GM10847 (cell line): ENCODE measurements around the gene RACK1.

Experiments used
- POLR2A ChIP-seq: IDR thresholded peaks from 2 replicates; pipeline ENCODE4 v1.6.1; 2011; ENCODE audit not compliant: insufficient read length; ENCODE audit errors: extremely low read depth

RACK1 gene

DNA sequence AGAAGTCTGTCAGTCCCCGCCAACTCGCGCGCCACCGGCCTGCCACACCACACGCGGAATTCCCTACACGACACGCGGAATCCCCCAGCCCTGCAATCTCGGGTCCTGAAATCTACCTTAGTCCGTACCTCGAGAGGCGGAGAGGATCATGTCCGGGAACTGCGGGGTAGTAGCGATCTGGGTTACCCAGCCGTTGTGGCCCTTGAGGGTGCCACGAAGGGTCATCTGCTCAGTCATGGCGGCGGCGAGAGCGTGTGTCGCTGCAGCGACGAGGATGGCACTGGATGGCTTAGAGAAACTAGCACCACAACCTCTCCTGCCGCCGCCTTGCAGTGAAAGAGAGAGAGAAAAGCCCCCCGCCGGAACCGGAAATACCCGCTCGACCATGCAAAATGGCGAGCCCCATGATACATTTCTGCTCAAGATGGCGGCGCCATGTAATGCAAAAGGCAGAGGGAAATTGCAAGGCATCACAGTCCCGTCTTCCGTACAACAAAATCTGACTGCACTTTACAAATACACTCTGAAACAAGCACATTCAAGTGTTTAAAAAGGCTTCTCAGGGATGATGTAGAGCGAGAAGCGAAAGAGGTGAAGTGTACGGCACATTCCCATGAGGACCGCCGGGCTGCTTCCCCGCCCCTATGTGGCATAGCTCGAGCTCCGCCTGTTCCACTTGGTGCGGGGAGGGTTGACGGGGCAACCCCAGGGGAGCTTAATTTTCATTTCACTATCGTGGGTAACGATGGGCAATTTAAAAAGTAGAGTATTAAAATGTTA, at the start of gene RACK1:
RACK1 (minus strand) TSS at position 343 of the 780 bp plus-strand sequence; CDS start at position 237, 106 bp downstream.
- peak; percentile 91 for TF ChIP-seq POLR2A

DNA sequence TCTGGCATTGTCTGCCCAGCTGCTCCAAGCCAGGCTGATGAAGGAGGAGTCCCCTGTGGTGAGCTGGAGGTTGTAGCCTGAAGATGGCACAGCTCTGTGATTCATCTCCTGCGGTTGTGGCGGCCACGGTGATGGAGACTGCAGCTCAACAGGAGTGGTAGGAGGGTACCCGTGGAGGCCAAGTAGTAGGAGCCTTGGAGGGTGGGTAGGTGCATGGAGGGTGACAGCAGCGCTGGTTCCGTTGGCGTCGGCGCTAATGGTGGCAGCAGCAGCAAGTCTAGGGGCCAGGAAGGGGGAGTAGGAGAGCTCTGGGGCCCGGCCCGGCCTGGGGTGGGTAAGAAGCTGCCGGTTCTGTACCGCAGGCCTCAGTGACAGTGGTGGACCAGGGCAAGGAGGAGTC, 39.6 kb upstream of the RACK1 start:
- no peak for TF ChIP-seq POLR2A

DNA sequence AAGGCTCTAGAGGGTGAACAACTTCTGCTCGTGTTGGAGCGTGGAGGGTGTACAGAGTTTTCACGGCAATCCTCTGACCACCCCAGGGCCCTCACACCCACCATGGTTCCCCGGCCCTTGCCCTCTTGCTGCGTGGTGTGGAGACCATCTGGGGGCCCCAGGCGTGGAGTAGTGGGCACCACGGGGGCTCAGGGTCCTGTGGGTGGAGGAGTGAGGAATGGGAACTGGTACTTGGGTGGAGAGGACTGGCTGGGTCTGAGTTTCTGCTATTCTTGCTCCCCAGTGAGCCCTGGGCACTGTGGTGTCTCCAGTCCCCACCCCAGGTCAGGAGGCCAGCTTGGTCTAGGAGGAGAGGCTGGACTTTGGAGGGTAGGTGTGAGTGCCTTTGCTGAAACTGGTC, 39.2 kb upstream of the RACK1 start:
- TF ChIP-seq POLR2A, result no peak

DNA sequence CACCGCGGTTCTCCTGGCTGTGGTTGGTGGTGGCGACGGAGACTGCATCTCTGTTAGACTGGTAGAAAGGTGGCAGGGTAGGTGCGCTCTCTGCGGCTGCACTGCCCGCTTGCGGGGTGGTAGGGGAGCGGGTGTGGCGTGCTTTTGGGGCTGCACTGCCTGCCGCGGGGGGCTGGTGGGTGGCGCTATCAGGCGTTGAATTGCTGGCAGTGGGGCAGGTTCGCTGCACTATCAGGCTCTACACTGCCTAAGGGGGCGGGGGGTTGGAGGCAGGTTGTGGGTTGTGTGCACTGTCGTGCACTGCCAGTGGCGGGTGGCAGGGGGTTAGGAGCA, 38.2 kb upstream of the RACK1 start:
- no peak for TF ChIP-seq POLR2A

DNA sequence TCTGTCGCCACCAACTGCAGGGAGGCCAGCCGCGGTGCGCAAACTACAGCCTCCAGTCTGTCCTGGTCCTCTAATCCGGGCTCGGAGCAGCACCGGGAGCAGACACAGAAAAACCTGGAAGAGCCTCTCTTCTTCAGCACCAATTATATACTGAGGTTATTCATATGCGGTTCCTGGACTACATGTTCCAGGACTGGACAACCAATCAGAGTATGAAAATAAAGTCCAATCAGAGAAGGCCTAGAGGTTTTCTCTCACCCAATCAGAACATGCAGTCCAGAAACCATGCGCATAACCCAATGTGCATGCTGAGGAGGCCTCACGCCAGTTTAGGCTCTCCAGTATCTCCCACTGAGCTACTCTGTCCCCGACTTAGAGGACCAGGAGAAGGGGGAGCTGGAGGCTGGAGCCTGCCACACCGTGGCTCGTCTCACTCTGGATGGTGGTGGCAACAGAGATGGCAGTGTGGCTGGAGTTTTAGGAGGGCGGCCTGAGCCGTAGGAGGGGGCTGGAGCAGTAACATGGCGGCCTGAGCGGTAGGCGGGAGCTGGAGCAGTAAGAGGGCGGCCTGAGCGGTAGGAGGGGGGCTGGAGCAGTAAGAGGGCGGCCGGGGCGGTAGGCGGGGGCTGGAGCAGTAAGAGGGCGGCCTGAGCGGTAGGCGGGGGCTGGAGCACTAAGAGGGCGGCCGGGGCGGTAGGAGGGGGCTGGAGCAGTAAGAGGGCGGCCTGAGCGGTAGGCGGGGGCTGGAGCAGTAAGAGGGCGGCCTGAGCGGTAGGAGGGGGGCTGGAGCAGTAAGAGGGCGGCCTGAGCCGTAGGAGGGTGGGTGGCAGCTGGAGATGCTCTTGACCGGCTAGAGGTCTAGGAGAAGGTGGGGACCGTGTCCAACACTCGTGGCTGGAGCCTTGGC, 37.6 kb upstream of the RACK1 start:
- TF ChIP-seq POLR2A, result no peak

DNA sequence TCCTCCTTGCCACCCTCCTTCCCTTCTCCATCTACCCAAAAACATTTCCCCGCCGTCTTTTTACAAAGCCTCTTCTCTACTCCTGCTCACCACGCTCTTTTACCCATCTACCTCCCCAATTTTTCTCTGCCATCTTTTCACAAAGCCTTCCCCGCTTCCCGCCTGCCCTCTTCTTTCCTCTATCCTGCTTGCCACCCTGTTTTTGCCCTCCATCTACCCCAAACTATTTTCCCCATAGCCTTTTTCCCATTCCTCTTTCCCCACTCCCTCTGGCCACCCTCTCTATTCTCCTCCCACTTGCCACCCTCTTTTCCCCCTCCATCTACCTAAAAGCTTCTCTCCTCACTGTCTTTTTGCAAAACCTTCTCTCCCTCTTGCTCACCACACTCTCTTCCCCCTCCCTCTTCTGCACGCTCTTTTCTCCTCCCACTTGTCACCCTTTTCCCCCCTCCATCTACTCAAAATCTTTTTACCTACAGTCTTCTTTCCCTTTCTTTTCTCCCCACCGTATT, 36.6 kb upstream of the RACK1 start:
- no peak for TF ChIP-seq POLR2A

DNA sequence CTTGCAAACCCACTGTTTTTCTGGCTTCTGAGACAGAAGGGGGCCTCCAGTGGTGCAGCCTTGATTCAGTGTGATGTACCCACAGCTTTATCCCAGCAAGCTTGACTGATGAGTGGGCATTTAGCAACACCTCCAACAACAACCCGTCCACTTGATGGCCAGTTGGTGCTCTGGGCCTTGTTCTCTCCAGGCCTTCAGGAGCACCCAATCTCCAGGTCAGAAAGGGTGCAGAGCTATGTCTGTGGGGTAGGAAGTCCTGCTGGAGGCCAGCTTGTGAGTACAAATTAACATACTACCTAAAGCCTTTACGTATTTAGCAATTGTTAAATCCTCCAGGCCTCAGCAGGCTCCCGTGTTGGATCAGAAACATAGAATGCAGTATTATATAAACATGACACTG, 27.4 kb upstream of the RACK1 start:
- TF ChIP-seq POLR2A, result no peak

DNA sequence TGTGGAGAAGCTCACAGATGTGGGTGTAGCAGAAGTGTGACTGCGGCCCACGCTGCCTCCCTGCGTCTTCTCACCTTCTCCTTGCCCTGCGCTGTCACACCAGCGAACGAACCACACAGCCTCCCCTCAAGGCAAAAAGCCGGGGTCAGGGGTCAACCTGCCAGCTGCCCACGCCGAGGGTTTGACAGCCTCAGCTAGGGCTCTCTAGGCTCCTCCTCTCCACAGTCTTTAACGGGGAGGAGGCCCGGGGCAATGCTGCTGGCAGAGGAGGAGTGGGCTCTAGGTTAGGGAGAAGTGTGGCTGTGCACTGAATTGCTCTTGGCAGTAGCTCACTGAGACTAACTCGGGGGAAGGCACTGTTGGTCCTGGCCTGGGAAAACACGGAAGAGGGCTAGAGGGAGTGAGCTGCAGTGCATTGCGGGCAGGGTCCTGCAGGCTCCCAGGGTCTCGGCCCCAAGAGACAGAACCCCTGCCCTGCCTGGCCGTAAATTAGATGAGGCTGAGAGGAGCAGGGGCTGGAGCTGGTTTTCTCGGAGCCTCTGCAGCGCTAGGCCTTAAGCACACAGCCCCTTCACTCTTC, 21.5 kb upstream of the RACK1 start:
- no peak for TF ChIP-seq POLR2A

DNA sequence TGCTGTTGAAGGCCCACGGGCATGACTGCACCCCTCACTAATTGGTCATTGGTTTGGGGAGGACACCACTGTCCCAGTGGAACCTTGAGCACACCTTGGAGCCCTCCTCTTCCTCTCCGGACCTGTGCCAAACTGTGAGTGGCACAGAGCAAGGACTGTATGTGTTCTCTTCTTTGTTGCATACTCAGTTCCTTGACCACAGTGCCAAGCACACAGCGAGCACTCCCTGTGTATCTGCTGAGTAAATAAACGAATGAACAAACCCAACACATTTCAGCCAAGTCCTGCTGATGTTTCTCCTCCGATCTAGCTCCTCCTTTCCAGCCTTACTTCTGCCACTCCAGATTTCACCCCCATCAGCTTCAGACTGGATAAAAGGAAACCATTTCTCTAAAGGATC, 19.9 kb upstream of the RACK1 start:
- TF ChIP-seq POLR2A, result no peak

DNA sequence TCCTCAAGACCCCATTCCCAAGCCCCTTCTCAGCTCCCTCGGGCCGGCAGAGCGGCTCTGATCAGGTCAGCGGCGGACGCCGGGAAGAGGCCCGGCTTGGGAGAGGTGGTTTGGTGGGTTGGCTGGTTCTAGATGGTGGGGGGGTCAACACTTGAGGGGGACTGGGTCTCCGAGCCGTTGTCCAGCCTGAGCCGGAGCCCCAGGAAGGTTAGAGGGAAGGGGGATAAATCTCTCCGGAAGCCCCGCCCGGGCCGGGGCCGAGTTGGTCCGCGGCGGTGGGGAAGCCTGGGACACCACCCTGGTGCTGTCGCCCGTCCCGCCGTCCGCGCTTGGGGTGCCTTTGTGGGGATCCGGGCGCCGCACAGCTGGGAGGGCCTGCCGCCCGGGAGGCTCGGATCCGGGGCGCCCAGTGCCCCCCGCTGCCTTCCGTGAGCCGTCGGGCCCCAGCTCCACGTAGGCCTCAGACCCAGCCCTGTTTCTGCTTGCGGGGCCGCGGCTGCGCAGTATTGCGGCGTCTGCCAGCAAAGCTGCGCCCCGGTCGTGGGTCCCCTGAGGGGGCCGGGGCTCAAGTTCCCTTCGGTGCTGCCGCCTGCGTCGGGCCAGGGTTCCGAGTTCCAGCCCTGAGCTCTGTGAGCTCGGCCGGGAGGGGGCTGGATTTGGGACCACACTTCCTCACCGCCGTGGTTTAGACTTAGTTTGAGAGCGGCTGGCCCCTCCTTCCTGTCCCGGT, 17.8 kb upstream of the RACK1 start:
- TF ChIP-seq POLR2A, result peak; percentile 76

DNA sequence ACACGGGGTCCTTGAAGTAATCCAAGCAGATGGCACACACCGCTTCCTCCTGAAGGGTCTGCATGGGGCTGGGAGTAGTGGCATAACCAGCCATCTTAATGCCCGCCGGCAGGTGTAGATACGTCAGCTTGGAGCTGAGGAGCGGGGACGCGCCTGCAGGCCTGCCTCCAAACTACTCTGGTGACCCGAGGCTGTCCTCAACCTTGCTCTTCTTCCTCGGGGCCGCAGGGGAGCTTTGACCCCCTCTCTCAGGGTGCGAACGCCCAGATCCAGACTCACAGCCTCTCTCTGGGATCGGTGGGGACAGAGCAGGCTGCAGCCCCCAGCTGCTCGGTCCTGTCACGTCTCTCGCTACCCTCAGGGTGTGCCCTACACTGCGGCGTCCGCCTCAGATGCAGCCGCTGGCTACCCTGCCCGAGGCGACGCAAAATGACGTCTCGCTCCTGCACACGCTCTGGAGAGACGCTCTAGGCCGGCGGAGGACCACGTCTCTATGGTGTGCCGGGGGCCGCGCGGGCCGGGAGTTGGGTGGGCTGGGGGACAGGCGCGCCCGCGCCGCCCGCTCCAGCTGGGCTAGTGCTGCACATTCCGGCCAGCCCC, 17.1 kb upstream of the RACK1 start, which contains the start of gene TRIM52:
TRIM52 (minus strand) TSS at position 424 of the 600 bp plus-strand sequence; CDS start at position 94, 330 bp downstream.
- peak; percentile 99 for TF ChIP-seq POLR2A

DNA sequence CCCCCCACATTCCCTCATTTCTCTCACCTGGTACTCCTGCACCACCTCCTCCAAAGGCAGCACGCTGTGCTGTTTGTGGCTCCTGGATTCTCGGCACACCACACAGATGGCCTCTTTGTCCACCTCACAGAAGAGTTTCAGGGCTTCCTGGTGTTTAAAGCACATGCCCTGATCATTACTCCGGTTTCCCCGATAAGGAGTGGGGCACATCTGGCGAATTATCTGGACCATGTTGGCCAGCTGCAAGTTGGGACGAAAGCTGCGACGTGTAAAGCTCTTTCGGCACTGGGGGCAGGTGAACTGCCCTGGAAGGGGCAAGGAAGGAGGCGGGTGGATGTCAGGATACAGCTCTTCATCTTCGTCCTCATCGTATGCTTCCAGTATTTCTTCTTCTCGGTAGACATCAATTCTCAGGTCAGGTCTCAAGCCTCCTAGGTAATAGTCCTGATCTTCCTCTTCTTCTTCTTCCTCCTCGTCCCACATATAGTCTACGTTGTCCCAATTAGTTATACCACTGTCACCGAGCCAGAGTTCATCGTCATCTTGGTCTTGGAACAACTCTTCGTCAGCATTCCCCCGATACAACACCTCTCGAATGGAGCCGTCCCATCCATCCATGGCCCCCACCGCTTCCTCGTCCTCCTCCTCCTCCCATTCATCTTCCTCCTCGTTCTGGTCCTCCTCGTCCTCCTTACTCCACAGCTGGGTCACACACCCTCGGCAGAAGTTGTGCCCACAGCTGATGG, 16.4 kb upstream of the RACK1 start:
- TF ChIP-seq POLR2A, result no peak

DNA sequence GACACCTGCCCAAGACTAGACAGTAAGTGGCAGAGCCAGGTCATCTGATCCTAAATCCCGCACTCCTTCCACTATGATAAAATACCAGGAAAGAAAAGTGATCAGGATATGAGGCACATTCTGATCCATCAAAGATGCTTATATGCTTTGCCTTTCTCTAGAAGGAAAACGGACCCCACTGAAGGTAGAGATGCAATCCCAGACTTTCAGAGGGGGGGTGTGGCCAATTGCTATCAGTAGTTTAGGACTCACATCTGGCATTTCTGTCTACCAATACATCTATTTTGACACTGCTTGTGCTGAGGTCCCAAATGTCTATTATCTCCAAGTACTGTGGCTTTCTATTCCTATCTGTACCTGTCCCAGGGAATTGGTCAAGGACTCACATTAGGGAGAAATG, 15.6 kb upstream of the RACK1 start:
- TF ChIP-seq POLR2A, result no peak

DNA sequence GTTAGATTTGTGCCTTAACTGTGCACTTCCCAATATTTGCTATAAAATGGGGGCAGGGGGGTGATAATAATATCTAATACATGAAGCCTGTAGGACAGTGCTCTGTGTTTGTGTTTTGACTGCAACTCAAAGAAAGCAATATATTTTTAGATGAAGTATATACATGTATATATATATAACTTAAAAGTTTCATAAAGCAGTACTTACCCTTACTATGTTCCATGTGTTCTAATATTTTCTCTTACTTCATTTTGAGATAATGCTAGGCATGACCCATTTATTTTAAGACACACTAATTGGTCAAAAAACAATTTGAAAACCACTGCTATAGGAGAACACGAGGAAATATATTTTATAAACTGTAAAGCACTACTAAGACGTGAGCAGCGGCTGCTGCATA, 14.9 kb upstream of the RACK1 start:
- TF ChIP-seq POLR2A, result no peak
